ENCODE results near the gene CAMK1D.

CAMK1D gene

DNA sequence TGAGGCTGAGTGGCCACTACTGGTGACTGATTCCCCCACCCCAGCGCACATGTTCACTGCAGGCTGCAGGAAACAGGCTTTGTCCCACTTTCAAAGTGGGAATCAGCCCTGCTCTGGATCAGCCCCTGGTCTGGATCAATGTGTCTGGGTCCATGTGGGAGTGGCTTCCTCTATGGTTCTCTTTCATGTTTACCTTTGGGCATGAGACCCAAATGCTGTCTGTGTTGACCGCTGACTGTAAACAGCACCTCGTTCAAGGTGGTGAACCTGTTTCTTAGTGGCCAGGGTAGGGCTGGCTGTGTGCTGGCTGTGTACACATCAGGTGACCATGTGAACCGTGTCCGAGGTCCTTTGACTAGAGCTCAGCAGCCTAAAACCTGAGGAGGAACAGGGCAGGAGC is 121.8 kb downstream of the CAMK1D start:
- TF ChIP-seq, protein P1, sequence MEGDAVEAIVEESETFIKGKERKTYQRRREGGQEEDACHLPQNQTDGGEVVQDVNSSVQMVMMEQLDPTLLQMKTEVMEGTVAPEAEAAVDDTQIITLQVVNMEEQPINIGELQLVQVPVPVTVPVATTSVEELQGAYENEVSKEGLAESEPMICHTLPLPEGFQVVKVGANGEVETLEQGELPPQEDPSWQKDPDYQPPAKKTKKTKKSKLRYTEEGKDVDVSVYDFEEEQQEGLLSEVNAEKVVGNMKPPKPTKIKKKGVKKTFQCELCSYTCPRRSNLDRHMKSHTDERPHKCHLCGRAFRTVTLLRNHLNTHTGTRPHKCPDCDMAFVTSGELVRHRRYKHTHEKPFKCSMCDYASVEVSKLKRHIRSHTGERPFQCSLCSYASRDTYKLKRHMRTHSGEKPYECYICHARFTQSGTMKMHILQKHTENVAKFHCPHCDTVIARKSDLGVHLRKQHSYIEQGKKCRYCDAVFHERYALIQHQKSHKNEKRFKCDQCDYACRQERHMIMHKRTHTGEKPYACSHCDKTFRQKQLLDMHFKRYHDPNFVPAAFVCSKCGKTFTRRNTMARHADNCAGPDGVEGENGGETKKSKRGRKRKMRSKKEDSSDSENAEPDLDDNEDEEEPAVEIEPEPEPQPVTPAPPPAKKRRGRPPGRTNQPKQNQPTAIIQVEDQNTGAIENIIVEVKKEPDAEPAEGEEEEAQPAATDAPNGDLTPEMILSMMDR (IDR thresholded peaks at IDR 0.05; ENCODE audit: low read depth, low read length, missing control alignments): no peak
- no peak for DNase-seq (ENCODE audit: low read depth)
- H3K4me3 ChIP-seq (ENCODE audit: low read depth, low read length): no peak overlapping the region

DNA sequence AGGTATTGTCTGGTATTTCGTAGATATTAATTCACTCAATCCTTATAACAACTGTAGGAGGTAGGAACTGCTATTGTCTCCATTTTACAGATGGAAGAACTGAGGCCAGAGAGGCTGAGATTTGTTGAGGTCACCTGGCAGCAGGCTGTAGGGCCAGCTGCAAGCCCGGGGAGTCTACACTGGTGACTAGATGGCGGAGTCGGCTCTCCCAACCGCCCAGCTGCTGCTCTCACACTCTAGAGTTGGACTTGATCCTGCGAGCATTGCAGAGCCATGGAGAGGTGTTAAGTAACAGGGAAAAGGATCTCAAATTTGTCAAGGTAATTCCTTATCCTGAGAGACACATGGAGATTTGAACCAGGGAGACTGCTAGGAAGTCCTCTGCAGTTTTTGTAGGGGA is 124.1 kb downstream of the CAMK1D start:
- TF ChIP-seq, protein P1 (IDR thresholded peaks at IDR 0.05; ENCODE audit: low read depth, low read length, missing control alignments): no peak

DNA sequence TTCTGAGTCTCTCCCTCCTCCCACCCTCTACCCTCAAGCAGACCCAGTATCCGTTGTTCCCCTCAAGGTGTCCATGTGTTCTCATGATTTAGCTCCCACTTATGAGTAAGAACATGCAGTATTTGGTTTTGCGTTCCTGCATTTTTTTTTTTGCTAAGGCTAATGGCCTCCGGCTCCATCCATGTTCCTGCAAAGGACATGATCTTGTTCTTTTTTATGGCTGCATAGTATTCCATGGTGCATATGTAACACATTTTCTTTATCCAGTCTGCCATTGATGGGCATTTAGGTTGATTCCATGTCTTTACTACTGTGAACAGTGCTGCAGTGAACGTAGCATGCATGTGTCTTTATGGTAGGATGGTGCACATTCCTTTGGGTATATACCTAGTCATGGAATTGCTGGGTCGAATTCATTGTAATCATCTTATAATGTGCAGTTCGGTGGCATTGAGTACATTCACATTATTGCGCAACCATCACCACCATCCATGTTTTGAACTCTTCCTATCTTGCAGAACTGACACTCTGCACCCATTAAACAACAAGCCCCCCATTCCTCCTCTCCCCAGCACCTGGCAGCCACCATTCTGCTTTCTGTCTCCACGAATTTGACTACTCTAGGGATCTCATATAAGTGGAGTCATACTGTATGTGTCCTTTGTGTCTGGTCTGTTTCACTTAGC is 125.5 kb downstream of the CAMK1D start:
- H3K4me3 ChIP-seq (ENCODE audit: low read depth, low read length): no peak overlapping the region
- no peak for DNase-seq (ENCODE audit: low read depth)
- TF ChIP-seq, protein P1 (IDR thresholded peaks at IDR 0.05; ENCODE audit: low read depth, low read length, missing control alignments): no peak

More for the DNA sequence above, 124.1 kb downstream of the CAMK1D start:
- no peak overlapping the region for H3K4me3 ChIP-seq (ENCODE audit: low read depth, low read length)
- DNase-seq (ENCODE audit: low read depth): no peak

DNA sequence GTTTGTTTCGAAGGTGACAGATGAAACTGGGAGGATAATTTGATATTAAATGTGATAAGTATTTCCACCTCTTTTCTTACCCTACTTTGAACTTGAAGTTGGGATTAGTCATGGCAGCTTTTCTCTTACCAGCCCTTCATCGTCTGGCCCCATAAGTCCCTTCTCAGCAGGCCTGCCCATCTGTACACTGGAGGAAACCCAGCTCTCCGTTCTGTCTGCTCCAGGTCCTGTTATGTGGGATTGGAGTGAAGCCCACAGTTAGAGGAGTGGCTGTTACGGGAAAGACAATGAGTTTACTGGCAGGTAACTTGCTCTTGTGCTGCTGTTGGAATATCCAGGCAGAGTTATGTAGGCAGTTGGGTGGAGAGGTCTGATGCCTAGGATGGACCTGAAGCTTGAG is 127.3 kb downstream of the CAMK1D start:
- TF ChIP-seq, protein P1 (IDR thresholded peaks at IDR 0.05; ENCODE audit: low read depth, low read length, missing control alignments): no peak
- H3K4me3 ChIP-seq (ENCODE audit: low read depth, low read length): no peak overlapping the region
- DNase-seq (ENCODE audit: low read depth): no peak

DNA sequence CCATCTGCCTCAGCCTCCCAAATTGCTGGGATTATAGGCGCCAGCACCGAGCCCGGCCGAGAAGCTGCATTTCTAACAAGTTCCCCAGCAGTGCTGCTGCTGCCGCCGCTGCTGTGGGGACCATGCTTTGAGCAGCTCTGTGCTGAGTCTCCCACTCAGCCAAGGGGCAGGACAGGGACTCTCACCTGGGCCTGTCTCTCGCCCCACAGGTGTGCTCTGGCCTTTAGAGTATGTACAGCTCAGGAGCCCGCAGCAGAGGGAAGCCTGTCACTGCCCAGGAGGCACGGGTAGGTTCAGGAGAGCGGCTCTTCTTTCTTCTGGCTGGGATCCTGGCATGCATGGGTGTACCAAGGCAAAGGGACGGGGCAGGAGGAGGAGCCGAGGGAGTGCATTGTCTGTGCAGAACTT is 130.1 kb downstream of the CAMK1D start:
- TF ChIP-seq, protein P1 (IDR thresholded peaks at IDR 0.05; ENCODE audit: low read depth, low read length, missing control alignments): no peak
- no peak overlapping the region for H3K4me3 ChIP-seq (ENCODE audit: low read depth, low read length)

DNA sequence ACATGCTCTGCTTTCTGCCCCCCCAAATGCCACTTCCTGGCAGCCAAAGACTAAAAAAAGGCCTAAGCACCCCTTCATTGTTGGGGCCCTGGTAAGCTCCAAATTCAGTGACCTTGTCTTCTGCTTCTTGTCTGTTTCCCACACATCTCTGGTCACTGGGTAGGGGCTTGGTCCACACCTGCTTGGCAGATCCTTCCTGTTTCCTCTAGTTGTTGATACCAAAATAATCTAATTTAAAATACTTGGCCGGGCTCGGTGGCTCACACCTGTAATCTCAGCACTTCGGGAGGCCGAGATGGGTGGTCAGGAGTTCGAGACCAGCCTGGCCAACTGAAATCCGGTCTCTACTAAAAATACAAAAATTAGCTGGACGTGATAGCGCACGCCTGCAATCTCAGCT is 130.6 kb downstream of the CAMK1D start:
- TF ChIP-seq, protein P1 (IDR thresholded peaks at IDR 0.05; ENCODE audit: low read depth, low read length, missing control alignments): no peak
- DNase-seq (ENCODE audit: low read depth): no peak
- no peak overlapping the region for H3K4me3 ChIP-seq (ENCODE audit: low read depth, low read length)

More for the DNA sequence above, 130.1 kb downstream of the CAMK1D start:
- no peak for DNase-seq (ENCODE audit: low read depth)

DNA sequence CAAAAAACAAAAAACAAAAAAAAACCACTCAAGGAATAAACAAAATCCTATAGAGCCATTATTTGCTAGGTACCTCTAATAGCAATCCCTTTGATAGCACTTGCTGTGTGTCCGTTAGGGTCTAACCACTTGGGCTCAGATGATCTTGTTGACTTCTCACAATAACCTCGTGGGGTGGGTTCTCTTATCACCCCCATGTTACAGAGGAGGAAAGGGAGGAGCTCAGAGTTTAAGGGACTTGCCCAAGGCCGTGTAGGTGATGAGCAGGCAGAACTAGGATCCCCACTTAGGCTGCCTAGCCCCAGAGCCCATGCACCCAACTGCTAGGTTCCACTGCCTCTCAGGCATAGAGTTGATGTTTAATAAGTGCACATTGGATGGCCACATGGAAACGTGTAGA is 131.1 kb downstream of the CAMK1D start:
- TF ChIP-seq, protein P1 (IDR thresholded peaks at IDR 0.05; ENCODE audit: low read depth, low read length, missing control alignments): no peak
- H3K4me3 ChIP-seq (ENCODE audit: low read depth, low read length): no peak overlapping the region
- DNase-seq (ENCODE audit: low read depth): no peak
